H1 (cell line): ENCODE data around the gene SNRK. TPM values are rescaled to one million over a fixed set of nuclear protein-coding genes. Genes with fewer than 3 reads are reported as not detected.

Experiments
- CEBPB ChIP-seq: IDR thresholded peaks from 2 replicates; pipeline ENCODE4 v1.6.1; 2012; ENCODE audit warnings: low read depth, low read length
- SP4 ChIP-seq: IDR thresholded peaks from 2 replicates; pipeline ENCODE4 v1.6.1; 2012; ENCODE audit warnings: low read length, inconsistent platforms
- polyA plus RNA-seq, 7 experiments: library from polyadenylated mRNA; depleted of rRNA in 3 of 7; stranded (reverse) in 5 of 7; unstranded in 2 of 7; fragments of >200 nt in 5 of 7; fragments of 200-250 nt in 2 of 7; gene quantifications; 1 replicate in 5 of 7; 2 replicates in 1 of 7; 4 replicates in 1 of 7; pipeline versions ENCODE4 v1.2.1 to v1.2.3, GENCODE V29; 2011 to 2013; ENCODE audit warnings: missing spikeins in 2 of 7, mixed read lengths in 2 of 7
- total RNA-seq: library from RNA; stranded (reverse); fragmentation: NEBNext Ultra II Directional; extraction: Animal tissue kit (Norgen Biotek cat#: 25700); gene quantifications from 2 replicates; pipeline ENCODE4 v1.2.1, GENCODE V29; 2021

Gene SNRK
- total and polyA plus RNA-seq, 2 of the 8 experiments (the other 6 are each of a cell fraction or from before 2014, with no cell fraction given) = 4.4 to 11.7 TPM

DNA sequence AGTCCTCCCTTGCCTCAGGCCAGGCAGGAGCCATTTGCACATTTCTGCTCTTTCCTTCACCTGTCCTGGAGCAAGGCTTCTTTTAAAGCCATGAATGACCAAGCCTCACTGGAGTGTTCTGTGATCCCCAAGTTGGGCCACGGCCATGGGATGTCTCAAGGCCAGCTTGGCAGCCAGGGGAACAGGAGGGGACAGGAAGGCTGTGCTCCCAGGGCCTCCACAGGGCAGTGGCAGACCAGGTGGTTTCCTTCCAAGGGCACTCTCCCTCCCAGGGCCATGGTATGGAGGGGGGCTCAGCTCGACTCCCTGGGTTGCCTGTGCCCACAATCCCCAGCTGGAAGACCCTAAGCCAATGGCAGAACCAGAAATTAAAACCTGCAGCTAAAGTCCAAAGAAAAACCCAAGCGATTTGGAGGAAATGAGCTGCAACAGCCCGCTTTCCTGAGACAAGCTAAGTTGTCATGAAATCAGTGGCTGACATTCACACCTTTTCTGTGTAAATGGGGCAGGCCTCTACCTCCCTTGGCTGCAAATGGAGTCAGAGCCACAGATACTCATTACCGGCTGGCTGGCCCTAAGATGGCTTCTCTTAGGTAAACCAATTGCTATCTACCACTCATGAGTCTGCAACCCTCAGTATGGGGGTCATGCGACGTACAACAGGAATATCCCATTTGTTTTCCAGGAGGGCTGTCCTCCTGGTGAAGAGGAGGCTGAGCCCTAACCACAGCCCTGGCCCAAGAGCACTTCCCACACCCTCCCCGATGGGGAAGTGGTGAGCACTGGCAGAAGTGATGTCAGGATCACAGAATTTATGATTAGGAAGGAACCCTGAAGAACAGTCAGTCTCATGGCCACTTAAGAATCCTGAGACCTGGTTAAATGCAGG, 83.3 kb downstream of the SNRK start (continued):
- TF ChIP-seq CEBPB (no peak), SP4 (no peak)
- TF ChIP-seq, all 59 proteins: peak for 0
